HEK293 (cell line): Measurements from ENCODE around the gene EGFR.

Source experiments
- CTCF ChIP-seq: fragments of 450-650 bp; formaldehyde crosslinking; IDR thresholded peaks from 2 replicates; pipeline ENCODE4 v1.5.1; 2016; ENCODE audit warnings: missing biosample characterization, missing genetic modification characterization
- ZFHX2 ChIP-seq: fragments of 450-650 bp; formaldehyde crosslinking; conservative IDR thresholded peaks from 2 replicates; pipeline ENCODE4 v1.5.1; 2016; ENCODE audit warnings: missing biosample characterization, missing genetic modification characterization
- ZNF132 ChIP-seq: fragments of 450-650 bp; formaldehyde crosslinking; IDR thresholded peaks from 2 replicates; pipeline ENCODE4 v1.5.1; 2017; ENCODE audit warnings: missing biosample characterization, missing genetic modification characterization, borderline replicate concordance
- ZNF274 ChIP-seq, 2 experiments: fragments of 200-500 bp in 1 of 2; fragments of 450-650 bp in 1 of 2; sonication (Bioruptor generic) in 1 of 2; formaldehyde crosslinking in 1 of 2; IDR thresholded peaks; 2 replicates each; pipeline versions ENCODE4 v1.5.1 to v1.6.1; 2014 to 2016; ENCODE audit warnings: borderline replicate concordance in 1 of 2, inconsistent platforms in 1 of 2, low read length in 1 of 2, missing biosample characterization in 1 of 2, missing genetic modification characterization in 1 of 2
- ZNF433 ChIP-seq: fragments of 450-650 bp; formaldehyde crosslinking; IDR thresholded peaks from 2 replicates; pipeline ENCODE4 v1.5.1; 2016; ENCODE audit warnings: missing biosample characterization, missing genetic modification characterization, low read depth
- ZNF768 ChIP-seq: fragments of 450-650 bp; formaldehyde crosslinking; IDR thresholded peaks from 2 replicates; pipeline ENCODE4 v1.5.1; 2018; ENCODE audit warnings: missing biosample characterization, mild to moderate bottlenecking, missing genetic modification characterization
- ZNF843 ChIP-seq: fragments of 450-650 bp; formaldehyde crosslinking; IDR thresholded peaks from 2 replicates; pipeline ENCODE4 v1.5.1; 2016; ENCODE audit warnings: missing biosample characterization, missing genetic modification characterization

DNA sequence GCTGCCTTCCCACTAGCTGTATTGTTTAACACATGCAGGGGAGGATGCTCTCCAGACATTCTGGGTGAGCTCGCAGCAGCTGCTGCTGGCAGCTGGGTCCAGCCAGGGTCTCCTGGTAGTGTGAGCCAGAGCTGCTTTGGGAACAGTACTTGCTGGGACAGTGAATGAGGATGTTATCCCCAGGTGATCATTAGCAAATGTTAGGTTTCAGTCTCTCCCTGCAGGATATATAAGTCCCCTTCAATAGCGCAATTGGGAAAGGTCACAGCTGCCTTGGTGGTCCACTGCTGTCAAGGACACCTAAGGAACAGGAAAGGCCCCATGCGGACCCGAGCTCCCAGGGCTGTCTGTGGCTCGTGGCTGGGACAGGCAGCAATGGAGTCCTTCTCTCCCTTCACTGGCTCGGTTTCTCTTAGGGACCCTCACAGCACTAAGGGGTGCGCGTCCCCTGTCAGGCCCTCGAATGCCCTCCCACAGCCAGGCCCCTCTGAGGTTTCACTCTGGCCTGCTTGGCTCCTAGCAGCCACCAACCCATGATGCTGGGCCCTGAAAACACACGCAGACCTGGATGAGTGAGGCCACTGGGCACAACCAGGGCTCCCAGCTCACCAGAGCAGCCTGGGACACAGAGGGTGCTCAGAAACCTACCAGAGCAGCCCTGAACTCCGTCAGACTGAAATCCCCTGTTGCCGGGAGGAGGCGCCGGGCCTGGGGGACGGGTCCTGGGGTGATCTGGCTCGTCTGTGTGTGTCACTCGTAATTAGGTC lies 173.3 kb downstream of the EGFR start:
- TF ChIP-seq ZNF768 (tag by site-specific recombination) (no peak), ZNF132 (no peak), CTCF (no peak), ZNF843 (tag by site-specific recombination) (no peak), ZNF274 (IDR thresholded peaks at IDR 0.05; ENCODE audit: low read length) (no peak), ZNF274 (tag by site-specific recombination; IDR thresholded peaks at IDR 0.05; ENCODE audit: borderline replicate concordance) (no peak), ZNF433 (tag by site-specific recombination) (no peak), ZFHX2 (tag by site-specific recombination) (no peak)
